K562 (cell line): ENCODE measurements around the gene LTA4H. TPM values are rescaled to one million over a fixed set of nuclear protein-coding genes. Genes with fewer than 3 reads are reported as not detected.

Source experiments
- ATAC-seq: fragments of 200-7000 bp; cut with Tn5 transposase; 3 replicates; pipeline ENCODE4 v1.9.1; 2020; ENCODE audit warnings: moderate library complexity
- BruUV-seq: library from RNA; stranded (reverse); fragments of 400-500 nt; replicated peaks from 2 replicates; lab custom pipeline; 2021; lab: Mats Ljungman, UMichigan
- CTCF ChIA-PET: fragments of 300-600 bp; formaldehyde crosslinking; extraction: SDS; loops from one replicate; lab custom pipeline; 2021; ENCODE audit warnings: low intra/inter-chr PET ratio; lab: Yijun Ruan, JAX
- POLR2A ChIA-PET: fragments of 300-600, 350-650 bp; sonication (Branson Sonifier 250); formaldehyde crosslinking; extraction: SDS; loops from one replicate; lab custom pipeline; 2021; ENCODE audit warnings: antibody characterized with exemption, inconsistent platforms; lab: Yijun Ruan, JAX
- DNase-seq, 4 experiments: peaks; one replicate each; pipeline versions ENCODE4 v3.0.0 to v3.0.0-alpha.2; 2011 to 2018; ENCODE audit warnings: low spot score in 3 of 4, mixed read lengths in 3 of 4; ENCODE audit errors: extremely low read depth in 1 of 4
- FAIRE-seq: peaks from 2 replicates; lab custom pipeline; 2011; peaks lifted over from hg19 to GRCh38; lab: Jason Lieb, UNC
- H2AFZ ChIP-seq: 2 replicates; pipeline ENCODE4 v1.6.0; 2011; ENCODE audit warnings: low read depth, low read length, control low read depth, inconsistent platforms
- H3K27ac ChIP-seq: fragments of 200-600 bp; 3 replicates; pipeline ENCODE4 v1.8.0; 2011; ENCODE audit warnings: low read depth, mild to moderate bottlenecking, control low read depth, inconsistent platforms, low read length, moderate library complexity, mixed read lengths; ENCODE audit errors: extremely low read depth
- H3K27me3 ChIP-seq, 2 experiments: fragments of 300-600 bp in 1 of 2; 2 replicates in 1 of 2; 3 replicates in 1 of 2; pipeline versions ENCODE4 v1.6.0 to v1.8.0; 2011; ENCODE audit warnings: inconsistent platforms in 2 of 2, low read length in 2 of 2, mild to moderate bottlenecking in 1 of 2, mixed read lengths in 1 of 2, moderate library complexity in 1 of 2; ENCODE audit not compliant: control insufficient read depth in 2 of 2, insufficient read depth in 2 of 2
- H3K36me3 ChIP-seq: fragments of 300-600 bp; 3 replicates; pipeline ENCODE4 v1.8.0; 2011; ENCODE audit warnings: mild to moderate bottlenecking, low read length, inconsistent platforms; ENCODE audit not compliant: control insufficient read depth, insufficient read depth
- H3K4me1 ChIP-seq, 2 experiments: fragments of 200-600 bp in 1 of 2; replicated peaks in 1 of 2; 2 replicates in 1 of 2; 3 replicates in 1 of 2; pipeline versions ENCODE4 v1.5.1 to v1.8.0; 2011; ENCODE audit warnings: inconsistent platforms in 2 of 2, low read length in 2 of 2, mild to moderate bottlenecking in 1 of 2, mixed read lengths in 1 of 2, moderate library complexity in 1 of 2; ENCODE audit not compliant: control insufficient read depth in 2 of 2, insufficient read depth in 2 of 2
- H3K4me2 ChIP-seq: 2 replicates; pipeline ENCODE4 v1.6.1; 2011; ENCODE audit warnings: low read length, control low read depth, inconsistent platforms, mixed read lengths; ENCODE audit not compliant: insufficient read depth
- H3K4me3 ChIP-seq: fragments of 200-600 bp; sonication (generic), shearing (Covaris generic); 2 replicates; pipeline ENCODE4 v1.5.1; 2016; ENCODE audit warnings: control low read depth, inconsistent platforms
- H3K79me2 ChIP-seq: fragments of 200-600 bp; 3 replicates; pipeline ENCODE4 v1.8.0; 2011; ENCODE audit warnings: low read length, inconsistent platforms; ENCODE audit not compliant: control insufficient read depth, insufficient read depth
- H3K9ac ChIP-seq, 2 experiments: 2 replicates each; pipeline versions ENCODE4 v1.6.0 to v1.6.1; 2011; ENCODE audit warnings: low read depth in 2 of 2, low read length in 2 of 2, control low read depth in 1 of 2, inconsistent platforms in 1 of 2, mild to moderate bottlenecking in 1 of 2, mixed read lengths in 1 of 2; ENCODE audit not compliant: insufficient read depth in 1 of 2
- H3K9me1 ChIP-seq: one replicate; pipeline ENCODE4 v1.6.0; 2011; ENCODE audit warnings: inconsistent platforms, mild to moderate bottlenecking, low read length, moderate library complexity; ENCODE audit not compliant: control insufficient read depth, insufficient read depth
- H3K9me3 ChIP-seq: replicated peaks from 2 replicates; pipeline ENCODE4 v1.5.1; 2011; ENCODE audit warnings: low read depth, low read length, inconsistent platforms; ENCODE audit not compliant: control insufficient read depth, insufficient read depth
- H4K20me1 ChIP-seq: replicated peaks from 2 replicates; pipeline ENCODE4 v1.6.1; 2011; ENCODE audit warnings: low read length, inconsistent platforms, mixed read lengths; ENCODE audit not compliant: control insufficient read depth, insufficient read depth
- CBFA2T2 ChIP-seq: fragments of 450-650 bp; conservative IDR thresholded peaks from 2 replicates; pipeline ENCODE4 v1.6.1; 2017; ENCODE audit warnings: mild to moderate bottlenecking
- CXXC5 ChIP-seq: fragments of 250-450 bp; sonication (Bioruptor Pico); IDR thresholded peaks from 2 replicates; pipeline ENCODE4 v1.8.0; 2022; ENCODE audit warnings: inconsistent platforms, mild to moderate bottlenecking, moderate library complexity
- RAD51 ChIP-seq: fragments of 450-650 bp; IDR thresholded peaks from 2 replicates; pipeline ENCODE4 v1.7.1; 2016; ENCODE audit warnings: low read depth, mild to moderate bottlenecking, borderline replicate concordance
- TFE3 ChIP-seq: fragments of 450-650 bp; formaldehyde crosslinking; IDR thresholded peaks from 2 replicates; pipeline ENCODE4 v1.4.0; 2020; ENCODE audit warnings: mild to moderate bottlenecking, mixed read lengths
- WGBS: fragments of 100-300 bp; shearing (Covaris generic); methylation state at CpG from one replicate; pipeline ENCODE4 v1.1.6; 2016; ENCODE audit warnings: low coverage, mixed read lengths; ENCODE audit not compliant: insufficient coverage; ENCODE audit errors: missing lambda C conversion rate; 5-methylcytosine and 5-hydroxymethylcytosine counted together
- in situ Hi-C: fragments of 300-500 bp; cut with MboI; formaldehyde crosslinking; loops from 4 replicates; pipeline ENCODE4 v1.15.0; 2018; ENCODE audit warnings: inconsistent platforms, mixed read lengths
- intact Hi-C: fragments of 100-400 bp; cut with micrococcal nuclease; formaldehyde crosslinking; loops from 2 replicates; pipeline ENCODE4 v1.14.2; 2022
- polyA plus RNA-seq, 8 experiments: library from polyadenylated mRNA; depleted of rRNA in 4 of 8; stranded (reverse) in 5 of 8; unstranded in 3 of 8; fragments of >200 nt; fragmentation: Nextera tagmentation in 2 of 8; fragmentation: Illumina TruSeq in 1 of 8; extraction: Ambion mirVana in 2 of 8; extraction: Trizol in 1 of 8; gene quantifications; 2 replicates each; pipeline versions ENCODE4 v1.2.1 to v1.2.3, GENCODE V29; 2011 to 2014; ENCODE audit warnings: inconsistent platforms in 1 of 8, missing spikeins in 1 of 8
- total RNA-seq, 7 experiments: library from RNA; depleted of rRNA in 6 of 7; stranded (reverse); fragments of >200 nt in 6 of 7; fragmentation: Illumina TruSeq in 2 of 7; extraction: Trizol in 2 of 7; gene quantifications; 2 replicates each; pipeline versions ENCODE4 v1.2.1 to v1.2.3, GENCODE V29; 2011 to 2021; ENCODE audit warnings: low replicate concordance in 1 of 7

The LTA4H gene
- total and polyA plus RNA-seq, 9 of the 15 experiments (the other 6 are each of a cell fraction or from before 2014, with no cell fraction given): 25.2 to 58.1 (median 40.5) TPM

DNA sequence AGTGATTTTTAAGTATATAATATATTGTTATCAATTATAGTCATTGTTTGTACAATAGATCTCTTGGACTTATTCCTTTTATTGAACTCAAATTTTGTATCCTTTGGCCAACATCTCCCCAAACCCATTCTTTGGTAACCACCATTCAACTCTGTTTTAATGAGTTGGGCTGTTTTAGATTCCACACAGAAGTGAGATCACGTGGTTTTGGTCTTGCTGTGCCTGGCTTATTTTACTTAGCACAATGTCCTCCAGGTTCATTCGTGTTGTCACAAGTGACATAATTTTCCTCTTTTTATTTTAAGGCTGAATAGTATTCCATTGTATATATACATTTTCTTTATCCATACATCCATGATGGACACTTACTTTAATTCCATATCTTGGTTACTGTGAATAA lies 40.2 kb upstream of the LTA4H start:
- in situ Hi-C loops (no loop called here), intact Hi-C loops (no loop called here)
- POLR2A ChIA-PET: no interaction called here
- Histone ChIP-seq H3K36me3 (no peaks in the 10 kb centered on the region), H3K4me2 (no peak overlapping the region), H3K79me2 (no peaks in the 10 kb centered on the region), H3K9ac (no peak overlapping the region), H3K27me3 (peaks cover 12 to 30% of the 10 kb centered on the region in 2 experiments; a peak in 4 of 5 replicates), H2AFZ (no peak overlapping the region), H3K9me1 (no peaks in the 10 kb centered on the region), H3K27ac (no peak overlapping the region), H4K20me1 (no peaks in the 10 kb centered on the region), H3K4me1 (no peaks in the 10 kb centered on the region), H3K4me3 (no peak overlapping the region), H3K9me3 (no peaks in the 10 kb centered on the region)
- no TSS peak for BruUV-seq
- 3% methylated on average over 2 of the region's 2 CpGs for WGBS
- no peak for ATAC-seq
- DNase-seq: no peak
- FAIRE-seq: no peak
- CTCF ChIA-PET: no interaction called here
- TF ChIP-seq TFE3 (CRISPR knock-in tag) (peak; percentile 56), CBFA2T2 (0 out of 2 replicates have a peak, but pooled peaks have one; percentile 3), RAD51 (peak; percentile 57), CXXC5 (CRISPR knock-in tag) (no peak)
